ENCODE data around the gene HOXD1. TPM values are rescaled to one million over a fixed set of nuclear protein-coding genes. Genes with fewer than 3 reads are reported as not detected.

Gene HOXD1
- total RNA-seq, 1 experiment from 2014 or later, result not detected

GRCh38 chr2:176160986-176161824 is 27.3 kb upstream of the HOXD1 start:
- H3K23me2 ChIP-seq (ENCODE audit: insufficient read length, low read depth, low read length, poor library complexity, severe bottlenecking), result no peaks in the 10 kb centered on the region
- no peak overlapping the region for H4K8ac ChIP-seq (replicated peaks; ENCODE audit: insufficient read length, low read depth, low read length)
- H2AFZ ChIP-seq (ENCODE audit: low read length), result no peak overlapping the region
- H4K5ac ChIP-seq (ENCODE audit: insufficient read length, low read depth, low read length), result no peak overlapping the region
- H3T11ph ChIP-seq (ENCODE audit: low read length), result no peak overlapping the region
- no peak overlapping the region for H2BK15ac ChIP-seq (ENCODE audit: low read depth, low read length)
- H3K79me2 ChIP-seq (ENCODE audit: insufficient read depth, low read length), result no peaks in the 10 kb centered on the region
- Mint-ChIP-seq H3K27me3 (ENCODE audit: low read depth) (peaks cover 100% of the 10 kb centered on the region), H3K4me3 (no peak overlapping the region), H3K36me3 (ENCODE audit: insufficient read depth in 1 of 3, low read depth in 3 of 3) (no peaks in the 10 kb centered on the region; a peak in 1 of 7 replicates), H3K9me3 (peaks cover 2 to 5% of the 10 kb centered on the region in 2 experiments; a peak in 3 of 5 replicates), H3K4me1 (peaks cover 6 to 38% of the 10 kb centered on the region in 2 experiments; a peak in 3 of 4 replicates), H3K27ac (no peak overlapping the region)
- H3K27ac ChIP-seq (ENCODE audit: insufficient read length, low read depth, low read length), result no peak overlapping the region
- H2BK20ac ChIP-seq (ENCODE audit: low read depth, low read length, poor library complexity, severe bottlenecking), result no peak overlapping the region
- H3K9me3 ChIP-seq (ENCODE audit: control insufficient read depth, low read depth, low read length), result no peaks in the 10 kb centered on the region
- H3K27me3 ChIP-seq (ENCODE audit: insufficient read depth, low read length), result peaks cover 100% of the 10 kb centered on the region
- H3K9ac ChIP-seq (ENCODE audit: extremely low read depth, insufficient read length, low read length), result no peak overlapping the region
- no peak overlapping the region for H2AK5ac ChIP-seq (ENCODE audit: insufficient read length, low read length)
- H3K79me1 ChIP-seq (ENCODE audit: insufficient read depth, low read depth, low read length, poor library complexity, severe bottlenecking), result no peaks in the 10 kb centered on the region
- H3K56ac ChIP-seq (ENCODE audit: insufficient read length, low read depth, low read length), result no peak overlapping the region
- no peak overlapping the region for H2BK5ac ChIP-seq (ENCODE audit: insufficient read length, low read length)
- H2BK12ac ChIP-seq (ENCODE audit: insufficient read length, low read depth, low read length), result no peak overlapping the region
- no peak overlapping the region for H3K4me2 ChIP-seq (ENCODE audit: insufficient read depth, insufficient read length, low read length)
- H3K18ac ChIP-seq (ENCODE audit: insufficient read length, low read depth, low read length), result no peak overlapping the region
- H3K4me1 ChIP-seq (ENCODE audit: insufficient read depth, low read length), result no peaks in the 10 kb centered on the region
- no peak overlapping the region for H3K4ac ChIP-seq (ENCODE audit: low read depth, low read length)
- H4K91ac ChIP-seq (ENCODE audit: insufficient read length, low read depth, low read length), result no peak overlapping the region
- H3K14ac ChIP-seq (ENCODE audit: insufficient read depth, low read length), result no peak overlapping the region
- no CpG with 5 or more reads among the region's 22 CpGs for WGBS (ENCODE audit: extremely low coverage, insufficient read length, low lambda C conversion rate)
- TF ChIP-seq CTCF (conservative IDR thresholded peaks at IDR 0.05), result no peak
- peaks cover 2% of the 10 kb centered on the region for H4K20me1 ChIP-seq (ENCODE audit: control insufficient read depth, insufficient read depth, insufficient read length)
- DNase-seq, result no peak
- H2BK120ac ChIP-seq (ENCODE audit: low read depth, low read length, poor library complexity, severe bottlenecking), result no peak overlapping the region
- no peak overlapping the region for H3K23ac ChIP-seq (ENCODE audit: insufficient read length, low read depth, low read length)
